Upper lobe of left lung (tissue), 6 donors: ENCODE measurements around the gene ATP10A. TPM values are rescaled to one million over a fixed set of nuclear protein-coding genes. Genes with fewer than 3 reads are reported as not detected.

Experiments used
- ATAC-seq, 2 donors: fragments of 200-7000 bp; cut with Tn5 transposase; one replicate each; pipeline ENCODE4 v1.9.1; 2022; ENCODE audit warnings: mild to moderate bottlenecking in 2 of 2, moderate library complexity in 2 of 2; ENCODE audit not compliant: low FRiP score in 2 of 2
- DNase-seq, 2 donors: peaks; one replicate each; pipeline ENCODE4 v3.0.0-alpha.2; 2019 to 2020
- H3K27ac ChIP-seq, 4 donors: fragments of 200-600 bp; sonication (generic); one replicate each; pipeline ENCODE4 v1.5.1; 2016 to 2019
- H3K27me3 ChIP-seq, 4 donors: fragments of 200-600 bp; sonication (generic); one replicate each; pipeline ENCODE4 v1.5.1; 2017 to 2019
- H3K36me3 ChIP-seq, 4 donors: fragments of 200-600 bp; sonication (generic); one replicate each; pipeline ENCODE4 v1.5.1; 2016 to 2019
- H3K4me1 ChIP-seq, 4 donors: fragments of 200-600 bp; sonication (generic); one replicate each; pipeline ENCODE4 v1.5.1; 2018 to 2019
- H3K4me3 ChIP-seq, 4 donors: fragments of 200-600 bp; sonication (generic); one replicate each; pipeline ENCODE4 v1.5.1; 2017 to 2019; ENCODE audit warnings: mild to moderate bottlenecking in 2 of 4, moderate library complexity in 1 of 4
- H3K9me3 ChIP-seq, 4 donors: fragments of 200-600 bp; sonication (generic); one replicate each; pipeline ENCODE4 v1.5.1; 2018 to 2019
- EP300 ChIP-seq, 4 donors: sonication (generic); formaldehyde crosslinking; IDR thresholded peaks; one replicate each; pipeline ENCODE4 v1.5.1; 2017; ENCODE audit warnings: antibody characterized with exemption in 4 of 4, control low read depth in 2 of 4
- POLR2A ChIP-seq, 4 donors: fragments of 450-650 bp; IDR thresholded peaks; one replicate each; pipeline ENCODE4 v1.5.1; 2016 to 2017; ENCODE audit warnings: antibody characterized with exemption in 4 of 4, mild to moderate bottlenecking in 2 of 4
- POLR2AphosphoS5 ChIP-seq, 2 donors: sonication (generic); formaldehyde crosslinking; IDR thresholded peaks; one replicate each; pipeline ENCODE4 v1.5.1; 2017; ENCODE audit warnings: antibody characterized with exemption in 2 of 2
- WGBS, 2 donors: methylation state at CpG; one replicate each; pipeline ENCODE4 v1.1.5; 2017 to 2018; 5-methylcytosine and 5-hydroxymethylcytosine counted together
- total RNA-seq, 6 donors: library from RNA; depleted of rRNA in 4 of 6; stranded (reverse); fragments of >200 nt in 4 of 6; gene quantifications; one replicate each; pipeline versions ENCODE4 v1.1.0 to v1.2.1, GENCODE V29; 2016 to 2021
- TF ChIP-seq, protein P1 (sequence below), 6 experiments: fragments of 450-650 bp in 4 of 6; fragments of 200-600 bp in 2 of 6; sonication (generic) in 2 of 6; IDR thresholded peaks; one replicate each; pipeline ENCODE4 v1.5.1; 2016 to 2019; ENCODE audit warnings: antibody characterized with exemption in 6 of 6
- donor health status: DM: no; HTN: no; CAD: no; lungs with moderate emphysema.
- donor health status: DM: no; HTN: yes; CAD: no; lungs with severe emphysema.

The ATP10A gene
- total RNA-seq, 6 donors from 2014 or later, result 17.8 to 62.4 (median 32.3) TPM

GRCh38 chr15:25787381-25787780, 75.7 kb downstream of the ATP10A start:
- H3K4me3 ChIP-seq, result no peak overlapping the region
- H3K4me1 ChIP-seq, result peaks cover 21 to 51% (median 39%) of the 10 kb centered on the region in 4 donors
- 55 to 65% methylated on average over 2 of the region's 2 CpGs for WGBS, 2 donors
- no peaks in the 10 kb centered on the region for H3K27me3 ChIP-seq
- ATAC-seq (no peak), DNase-seq (no peak)
- no peaks in the 10 kb centered on the region for H3K9me3 ChIP-seq
- H3K27ac ChIP-seq, result peak overlapping the region in 3 of 4 donors; percentile 6 to 41 (median 23)
- H3K36me3 ChIP-seq, result no peaks in the 10 kb centered on the region
- TF ChIP-seq, protein P1, sequence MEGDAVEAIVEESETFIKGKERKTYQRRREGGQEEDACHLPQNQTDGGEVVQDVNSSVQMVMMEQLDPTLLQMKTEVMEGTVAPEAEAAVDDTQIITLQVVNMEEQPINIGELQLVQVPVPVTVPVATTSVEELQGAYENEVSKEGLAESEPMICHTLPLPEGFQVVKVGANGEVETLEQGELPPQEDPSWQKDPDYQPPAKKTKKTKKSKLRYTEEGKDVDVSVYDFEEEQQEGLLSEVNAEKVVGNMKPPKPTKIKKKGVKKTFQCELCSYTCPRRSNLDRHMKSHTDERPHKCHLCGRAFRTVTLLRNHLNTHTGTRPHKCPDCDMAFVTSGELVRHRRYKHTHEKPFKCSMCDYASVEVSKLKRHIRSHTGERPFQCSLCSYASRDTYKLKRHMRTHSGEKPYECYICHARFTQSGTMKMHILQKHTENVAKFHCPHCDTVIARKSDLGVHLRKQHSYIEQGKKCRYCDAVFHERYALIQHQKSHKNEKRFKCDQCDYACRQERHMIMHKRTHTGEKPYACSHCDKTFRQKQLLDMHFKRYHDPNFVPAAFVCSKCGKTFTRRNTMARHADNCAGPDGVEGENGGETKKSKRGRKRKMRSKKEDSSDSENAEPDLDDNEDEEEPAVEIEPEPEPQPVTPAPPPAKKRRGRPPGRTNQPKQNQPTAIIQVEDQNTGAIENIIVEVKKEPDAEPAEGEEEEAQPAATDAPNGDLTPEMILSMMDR (IDR thresholded peaks at IDR 0.05), result no peak
- TF ChIP-seq EP300 (IDR thresholded peaks at IDR 0.05) (no peak), POLR2AphosphoS5 (IDR thresholded peaks at IDR 0.05) (no peak), POLR2A (IDR thresholded peaks at IDR 0.05) (no peak)

DNA sequence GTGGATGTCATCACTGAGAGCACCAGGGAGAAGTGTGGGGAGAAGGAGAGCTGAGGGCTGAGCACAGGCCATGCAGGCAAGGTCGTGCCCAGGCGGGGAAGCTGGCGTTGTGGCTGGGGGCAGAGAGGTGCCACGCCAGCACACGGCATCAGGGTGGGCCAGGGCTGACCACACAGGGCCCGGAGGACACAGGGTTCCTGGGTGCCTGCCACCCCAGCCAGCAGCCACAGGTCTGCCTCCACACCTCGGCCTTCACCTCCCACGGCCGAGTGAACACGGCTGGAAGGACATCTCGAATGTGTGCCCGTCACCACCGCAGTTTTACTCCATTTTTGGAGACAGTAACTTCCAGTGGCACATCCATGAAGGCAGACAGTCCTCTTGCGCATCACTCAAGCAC, 77.1 kb downstream of the ATP10A start:
- no peak for TF ChIP-seq POLR2AphosphoS5 (IDR thresholded peaks at IDR 0.05)
- TF ChIP-seq, protein P1 (IDR thresholded peaks at IDR 0.05), result no peak
- TF ChIP-seq POLR2A (IDR thresholded peaks at IDR 0.05), result no peak
- no peak for TF ChIP-seq EP300 (IDR thresholded peaks at IDR 0.05)
- Histone ChIP-seq H3K9me3 (no peaks in the 10 kb centered on the region), H3K27ac (peak overlapping the region in 1 of 4 donors; percentile 33), H3K4me3 (no peak overlapping the region), H3K27me3 (no peaks in the 10 kb centered on the region), H3K36me3 (no peaks in the 10 kb centered on the region), H3K4me1 (peaks cover 21 to 51% (median 39%) of the 10 kb centered on the region in 4 donors)
- DNase-seq, result peak in 1 of 2 donors; percentile 71
- ATAC-seq, result no peak
- 90 to 93% methylated on average over 14 of the region's 14 CpGs for WGBS, 2 donors

DNA sequence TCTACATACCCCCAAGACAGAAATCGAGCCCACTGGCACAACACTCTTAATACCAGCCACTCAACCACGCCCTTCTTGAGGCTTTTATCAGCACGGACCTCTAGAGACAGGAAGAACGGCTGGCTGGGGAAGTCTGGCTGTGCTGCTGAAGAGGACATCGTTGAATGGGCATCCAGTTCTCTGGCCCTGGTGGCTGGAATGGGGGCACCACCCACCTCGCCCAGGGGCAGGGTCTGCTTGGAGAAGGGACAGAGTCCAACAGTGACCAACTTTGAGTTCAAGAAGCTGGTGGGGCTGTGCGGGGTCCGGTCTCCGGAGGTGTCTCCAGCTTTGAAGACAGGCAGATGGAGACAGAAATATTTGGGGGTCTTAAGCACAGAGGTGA, 77.5 kb downstream of the ATP10A start:
- ATAC-seq (no peak), DNase-seq (no peak)
- WGBS, 2 donors, result 43 to 63% methylated on average over 8 to 9 of the region's 9 CpGs
- no peak overlapping the region for H3K4me3 ChIP-seq
- H3K9me3 ChIP-seq, result no peaks in the 10 kb centered on the region
- peak overlapping the region in 2 of 4 donors; percentile 30 to 33 for H3K27ac ChIP-seq
- no peaks in the 10 kb centered on the region for H3K27me3 ChIP-seq
- H3K36me3 ChIP-seq, result peaks cover 0 to 3% (median 1%) of the 10 kb centered on the region in 4 donors
- H3K4me1 ChIP-seq, result peaks cover 19 to 51% (median 39%) of the 10 kb centered on the region in 4 donors
- no peak for TF ChIP-seq POLR2A (IDR thresholded peaks at IDR 0.05)
- TF ChIP-seq, protein P1 (IDR thresholded peaks at IDR 0.05), result no peak
- no peak for TF ChIP-seq POLR2AphosphoS5 (IDR thresholded peaks at IDR 0.05)
- no peak for TF ChIP-seq EP300 (IDR thresholded peaks at IDR 0.05)

- H3K27ac ChIP-seq, result peak overlapping the region in 2 of 4 donors; percentile 30 to 33
- DNase-seq (no peak), ATAC-seq (no peak)
- no peak overlapping the region for H3K4me3 ChIP-seq
- peaks cover 17 to 47% (median 39%) of the 10 kb centered on the region in 4 donors for H3K4me1 ChIP-seq
- TF ChIP-seq POLR2A (IDR thresholded peaks at IDR 0.05), result no peak
- TF ChIP-seq, protein P1 (IDR thresholded peaks at IDR 0.05), result no peak
- peak in 1 of 2 donors; percentile 34 for TF ChIP-seq POLR2AphosphoS5 (IDR thresholded peaks at IDR 0.05)
- 71 to 92% methylated on average over 11 to 17 of the region's 17 CpGs for WGBS, 2 donors
- no peaks in the 10 kb centered on the region for H3K9me3 ChIP-seq
- H3K36me3 ChIP-seq, result peaks cover 0 to 9% (median 3%) of the 10 kb centered on the region in 4 donors
- no peaks in the 10 kb centered on the region for H3K27me3 ChIP-seq
Observed at GRCh38 chr15:25784876-25785640, 78.1 kb downstream of the ATP10A start.
